Left lung (tissue), 10 donors: ENCODE measurements around the gene NFE2. TPM values are rescaled to one million over a fixed set of nuclear protein-coding genes. Genes with fewer than 3 reads are reported as not detected.
"Not testable (repeated sequence)": the region's sequence is repeated elsewhere in the genome, so short reads cannot be mapped to it uniquely, and the experiment has no call there.

Experiments
- ATAC-seq: fragments of 200-7000 bp; cut with Tn5 transposase; one replicate; pipeline ENCODE4 v1.9.1; 2020; ENCODE audit warnings: moderate library complexity
- DNase-seq, 4 donors: peaks; one replicate each; pipeline ENCODE4 v3.0.0-alpha.2; 2013 to 2020
- H3K27ac ChIP-seq, 2 donors: fragments of 200-600 bp; sonication (generic) in 1 of 2; one replicate each; pipeline versions ENCODE4 v1.5.0 to v1.8.0; 2020 to 2021
- H3K27me3 ChIP-seq, 2 donors: fragments of 200-600 bp; sonication (generic) in 1 of 2; one replicate each; pipeline versions ENCODE4 v1.5.0 to v1.8.0; 2020 to 2021
- H3K36me3 ChIP-seq, 2 donors: fragments of 200-600 bp; sonication (generic) in 1 of 2; one replicate each; pipeline versions ENCODE4 v1.5.0 to v1.8.0; 2020 to 2021
- H3K4me1 ChIP-seq, 2 donors: fragments of 200-600 bp; one replicate each; pipeline ENCODE4 v1.8.0; 2021
- H3K4me3 ChIP-seq, 2 donors: fragments of 200-600 bp; sonication (generic) in 1 of 2; one replicate each; pipeline versions ENCODE4 v1.5.0 to v1.8.0; 2020 to 2021; ENCODE audit warnings: mild to moderate bottlenecking in 1 of 2
- H3K9me3 ChIP-seq, 2 donors: fragments of 200-600 bp; sonication (generic) in 1 of 2; one replicate each; pipeline versions ENCODE4 v1.5.0 to v1.8.0; 2020 to 2021
- CTCF ChIP-seq, 2 donors: fragments of 200-600 bp; sonication (generic) in 1 of 2; IDR thresholded peaks; one replicate each; pipeline versions ENCODE4 v1.5.0 to v1.8.0; 2021; ENCODE audit warnings: antibody characterized with exemption in 2 of 2
- intact Hi-C, 2 donors: fragments of 100-400 bp; cut with DNase I; formaldehyde crosslinking; loops; one replicate each; pipeline versions ENCODE4 v1.11.2 to v1.14.2; 2022
- polyA plus RNA-seq, 6 donors: library from polyadenylated mRNA; unstranded; fragments of 120-200 nt; gene quantifications; one replicate each; pipeline ENCODE4 v1.2.1, GENCODE V29; 2013; ENCODE audit not compliant: insufficient read length in 6 of 6
- total RNA-seq, 2 donors: library from RNA; stranded (reverse); fragmentation: NEBNext Ultra II Directional; extraction: Animal tissue kit (Norgen Biotek cat#: 25700); gene quantifications; one replicate each; pipeline ENCODE4 v1.2.1, GENCODE V29; 2021
- donor health status: DM: no; HTN: yes; CAD: no.
- donor health status: DM: no; HTN: no; CAD: no.

NFE2 gene
- total and polyA plus RNA-seq, 8 donors = 2.9 to 21.3 (median 5.7) TPM

- peaks cover 9 to 59% of the 10 kb centered on the region in 2 donors for H3K4me1 ChIP-seq
- ATAC-seq = peak; percentile 95
- no peaks in the 10 kb centered on the region for H3K36me3 ChIP-seq
- intact Hi-C loops = loop anchor here in 1 of 2 donors (5.0 kb wide), 1 partner anchor 43 kb away; the partner anchor contains the start of genes CBX5 and HNRNPA1
- H3K4me3 ChIP-seq = peak within 1 kb of the TSS; percentile 71 to 87
- H3K9me3 ChIP-seq = no peaks in the 10 kb centered on the region
- H3K27me3 ChIP-seq = no peaks in the 10 kb centered on the region
- TF ChIP-seq CTCF (IDR thresholded peaks at IDR 0.05) = peak; percentile 65 to 71
- H3K27ac ChIP-seq = peak within 1 kb of the TSS; percentile 88
- DNase-seq = peak; percentile 94 to 98 (median 95)
These were observed 24.0 kb upstream of the NFE2 start, which contains the start of gene COPZ1 for GRCh38 chr12:54324617-54325441. Gene COPZ1 (plus strand): TSS chr12:54325131. CDS start chr12:54325164, 33 bp downstream.

- Histone ChIP-seq H3K4me3 (no peak overlapping the region), H3K9me3 (no peaks in the 10 kb centered on the region), H3K27me3 (no peaks in the 10 kb centered on the region), H3K36me3 (no peaks in the 10 kb centered on the region), H3K4me1 (peaks cover 0 to 25% of the 10 kb centered on the region in 2 donors), H3K27ac (no peak overlapping the region)
- intact Hi-C loops = loop anchor here in 1 of 2 donors (5.0 kb wide), 1 partner anchor 39 kb away; the partner anchor contains the start of genes CBX5 and HNRNPA1
- no peak for ATAC-seq
- no peak for TF ChIP-seq CTCF (IDR thresholded peaks at IDR 0.05)
- DNase-seq = no peak
These were observed 20.5 kb upstream of the NFE2 start for GRCh38 chr12:54321363-54321762.

GRCh38 chr12:54312309-54312708 lies 11.5 kb upstream of the NFE2 start:
- DNase-seq, H3K9me3 ChIP-seq, intact Hi-C loops: not testable (repeated sequence)

GRCh38 chr12:54311051-54311450 lies 10.2 kb upstream of the NFE2 start:
- no peak overlapping the region for H3K27ac ChIP-seq
- H3K4me3 ChIP-seq = no peak overlapping the region
- intact Hi-C loops = no loop called here
- no peak for TF ChIP-seq CTCF (IDR thresholded peaks at IDR 0.05)
- H3K27me3 ChIP-seq = no peaks in the 10 kb centered on the region
- ATAC-seq = no peak
- H3K36me3 ChIP-seq = no peaks in the 10 kb centered on the region
- DNase-seq = no peak
- H3K4me1 ChIP-seq = peaks cover 10 to 37% of the 10 kb centered on the region in 2 donors
- H3K9me3 ChIP-seq = no peaks in the 10 kb centered on the region

More at GRCh38 chr12:54312309-54312708, 11.5 kb upstream of the NFE2 start:
- not testable (repeated sequence) for H3K36me3 ChIP-seq, ATAC-seq, H3K27me3 ChIP-seq, H3K4me3 ChIP-seq, H3K27ac ChIP-seq
- peaks cover 4 to 28% of the 10 kb centered on the region in 2 donors for H3K4me1 ChIP-seq

- peaks cover 20 to 56% of the 10 kb centered on the region in 2 donors for H3K4me1 ChIP-seq
- peak overlapping the region; percentile 13 to 86 for H3K27ac ChIP-seq
- no peak overlapping the region for H3K4me3 ChIP-seq
- DNase-seq (peak in 3 of 4 donors; percentile 61 to 98 (median 97)), ATAC-seq (peak; percentile 89)
- H3K27me3 ChIP-seq = no peaks in the 10 kb centered on the region
- no peaks in the 10 kb centered on the region for H3K36me3 ChIP-seq
- intact Hi-C loops = no loop called here
- no peaks in the 10 kb centered on the region for H3K9me3 ChIP-seq
- TF ChIP-seq CTCF (IDR thresholded peaks at IDR 0.05) = no peak
These were observed 6.3 kb upstream of the NFE2 start for GRCh38 chr12:54306925-54307741.
